Prostate gland (tissue), 2 donors: Measurements from ENCODE around the gene ANKS3.

Source experiments
- CTCF ChIP-seq, 4 experiments: fragments of 200-600 bp in 2 of 4; fragments of 450-650 bp in 2 of 4; sonication (generic) in 2 of 4; IDR thresholded peaks; 1 replicate in 3 of 4; 2 replicates in 1 of 4; pipeline ENCODE4 v1.5.1; 2016 to 2019; ENCODE audit warnings: antibody characterized with exemption in 4 of 4, mild to moderate bottlenecking in 2 of 4, moderate library complexity in 2 of 4
- POLR2A ChIP-seq: fragments of 450-650 bp; IDR thresholded peaks from one replicate; pipeline ENCODE4 v1.6.1; 2016; ENCODE audit warnings: antibody characterized with exemption, mild to moderate bottlenecking
- POLR2AphosphoS5 ChIP-seq: sonication (generic); formaldehyde crosslinking; IDR thresholded peaks from one replicate; pipeline ENCODE4 v1.6.1; 2017; ENCODE audit warnings: antibody characterized with exemption

- TF ChIP-seq CTCF (IDR thresholded peaks at IDR 0.05): no peak
- no peak for TF ChIP-seq POLR2AphosphoS5
- TF ChIP-seq POLR2A: no peak
Observed at GRCh38 chr16:4693956-4694641, 40.0 kb downstream of the ANKS3 start.
